ENCODE results near the gene RNF220. TPM values are rescaled to one million over a fixed set of nuclear protein-coding genes. Genes with fewer than 3 reads are reported as not detected.
A peak's percentile ranks its signal among the peaks of the same experiment; 100 is the strongest.

The RNF220 gene
- total RNA-seq, 3 donors from 2014 or later: 61.9 to 83.9 (median 72.7) TPM

- ATAC-seq (no peak), DNase-seq (no peak)
- TF ChIP-seq CTCF (IDR thresholded peaks at IDR 0.05): no peak
- Histone ChIP-seq H3K36me3 (ENCODE audit: low read depth) (no peaks in the 10 kb centered on the region), H3K4me1 (ENCODE audit: low read depth) (no peaks in the 10 kb centered on the region), H3K9me3 (no peaks in the 10 kb centered on the region), H3K4me3 (no peak overlapping the region)
- intact Hi-C loops (cut with DNase I, micrococcal nuclease): no loop called here
Observed at GRCh38 chr1:44682883-44683265, 277.8 kb downstream of the RNF220 start.

DNA sequence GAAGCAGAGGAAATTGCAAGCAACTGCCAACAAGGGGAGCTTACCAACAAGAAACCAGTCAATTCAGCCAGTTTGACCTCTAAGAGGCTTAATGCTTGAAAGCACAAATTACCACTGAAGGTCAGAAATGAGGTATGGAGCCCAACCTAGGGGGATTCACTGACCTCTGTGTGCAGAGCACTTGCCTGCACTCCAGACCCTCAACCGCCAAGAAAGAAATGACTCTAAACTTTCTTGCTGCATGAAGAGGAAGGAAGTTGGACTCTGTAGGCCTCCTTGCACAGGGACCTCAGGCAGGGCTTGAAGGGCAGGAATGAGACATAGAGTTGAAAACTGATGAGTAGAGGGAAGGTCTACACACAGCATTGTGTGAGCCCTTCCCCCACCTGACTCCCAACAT is 279.5 kb downstream of the RNF220 start:
- no peak overlapping the region for H3K4me3 ChIP-seq
- H3K9me3 ChIP-seq: no peaks in the 10 kb centered on the region
- intact Hi-C loops (cut with DNase I, micrococcal nuclease): no loop called here
- DNase-seq (no peak), ATAC-seq (peak; percentile 21)
- no peak for TF ChIP-seq CTCF (IDR thresholded peaks at IDR 0.05)
- no peaks in the 10 kb centered on the region for H3K36me3 ChIP-seq (ENCODE audit: low read depth)
- no peaks in the 10 kb centered on the region for H3K4me1 ChIP-seq (ENCODE audit: low read depth)

GRCh38 chr1:44685218-44685617 is 280.2 kb downstream of the RNF220 start:
- ATAC-seq: no peak
- intact Hi-C loops (cut with DNase I, micrococcal nuclease): no loop called here
- DNase-seq: no peak
- Histone ChIP-seq H3K9me3 (no peaks in the 10 kb centered on the region), H3K4me1 (ENCODE audit: low read depth) (no peaks in the 10 kb centered on the region), H3K4me3 (no peak overlapping the region), H3K36me3 (ENCODE audit: low read depth) (no peaks in the 10 kb centered on the region)
- no peak for TF ChIP-seq CTCF (IDR thresholded peaks at IDR 0.05)

DNA sequence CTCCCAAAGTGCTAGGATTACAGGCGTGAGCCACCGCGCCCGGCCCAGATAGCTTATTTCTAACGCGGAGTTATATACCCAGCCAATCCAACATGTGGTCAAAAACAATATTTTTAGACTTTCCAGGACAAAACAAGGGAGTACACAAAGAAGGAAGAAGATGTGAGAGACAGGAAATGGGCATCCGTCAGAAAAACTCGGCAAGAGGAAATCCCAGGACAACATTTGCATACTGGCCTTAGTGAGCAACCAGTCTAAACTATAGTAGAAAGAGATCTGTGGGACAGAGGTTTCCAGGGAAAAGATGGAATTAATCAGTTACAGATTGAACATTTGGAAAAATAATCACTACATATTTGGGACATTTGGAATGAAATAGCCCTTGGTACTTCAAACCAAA is 280.8 kb downstream of the RNF220 start:
- DNase-seq (no peak), ATAC-seq (no peak)
- intact Hi-C loops (cut with DNase I, micrococcal nuclease): no loop called here
- no peak for TF ChIP-seq CTCF (IDR thresholded peaks at IDR 0.05)
- no peaks in the 10 kb centered on the region for H3K4me1 ChIP-seq (ENCODE audit: low read depth)
- H3K9me3 ChIP-seq: no peaks in the 10 kb centered on the region
- H3K36me3 ChIP-seq (ENCODE audit: low read depth): no peaks in the 10 kb centered on the region
- no peak overlapping the region for H3K4me3 ChIP-seq

DNA sequence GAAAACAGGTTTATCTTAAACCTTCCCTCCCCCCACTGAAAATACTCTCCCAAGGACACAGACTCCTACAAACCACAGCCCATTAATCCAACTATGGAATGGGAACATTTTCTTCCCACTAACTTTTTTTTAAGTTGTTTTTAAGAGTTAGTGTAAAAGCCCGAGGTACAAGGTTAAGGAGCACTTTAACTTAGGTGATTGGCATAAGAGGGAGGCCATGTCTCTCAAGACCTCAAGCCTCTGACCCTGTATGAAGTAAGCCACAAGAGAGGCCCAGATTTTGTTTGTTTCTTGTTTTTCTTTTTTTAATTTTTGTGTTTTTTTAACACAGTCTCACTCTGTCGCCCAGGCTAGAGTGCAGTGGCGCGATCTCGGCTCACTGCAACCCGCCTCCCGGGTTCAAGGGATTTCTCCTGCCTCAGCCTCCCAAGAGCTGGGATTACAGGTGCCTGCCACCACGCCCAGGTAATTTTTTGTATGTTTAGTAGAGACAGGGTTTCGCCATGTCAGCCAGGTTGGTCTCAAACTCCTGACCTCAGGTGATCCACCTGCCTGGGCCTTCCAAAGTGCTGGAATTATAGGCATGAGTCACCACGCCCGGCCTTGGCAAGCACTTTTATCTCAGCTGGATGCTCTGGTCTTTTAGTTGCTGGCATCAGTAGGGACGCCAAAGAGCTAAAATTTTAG is 283.8 kb downstream of the RNF220 start:
- H3K9me3 ChIP-seq: no peaks in the 10 kb centered on the region
- no peak for DNase-seq
- ATAC-seq: peak; percentile 63
- H3K36me3 ChIP-seq (ENCODE audit: low read depth): no peaks in the 10 kb centered on the region
- no peak for TF ChIP-seq CTCF (IDR thresholded peaks at IDR 0.05)
- H3K4me3 ChIP-seq: no peak overlapping the region
- H3K4me1 ChIP-seq (ENCODE audit: low read depth): no peaks in the 10 kb centered on the region
- intact Hi-C loops (cut with DNase I, micrococcal nuclease): no loop called here

DNA sequence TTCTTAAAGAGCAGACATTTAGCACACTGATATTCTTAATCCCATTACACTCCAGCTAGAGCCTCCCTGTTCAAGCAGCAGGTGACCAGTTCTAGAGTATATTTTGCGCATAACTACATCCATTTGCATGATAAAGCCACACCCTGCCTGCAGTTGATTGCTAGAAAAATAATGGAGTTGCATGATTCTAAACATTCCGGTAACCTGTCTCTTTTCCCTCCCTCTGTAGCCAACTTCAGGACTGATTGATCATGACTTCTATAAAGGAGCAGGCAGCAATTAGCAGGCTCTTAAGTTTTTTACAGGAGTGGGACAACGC is 284.4 kb downstream of the RNF220 start:
- TF ChIP-seq CTCF (IDR thresholded peaks at IDR 0.05): no peak

More for the DNA sequence above, 284.4 kb downstream of the RNF220 start:
- no peaks in the 10 kb centered on the region for H3K9me3 ChIP-seq
- no peaks in the 10 kb centered on the region for H3K4me1 ChIP-seq (ENCODE audit: low read depth)
- intact Hi-C loops (cut with DNase I, micrococcal nuclease): no loop called here
- no peak for DNase-seq
- ATAC-seq: no peak
- H3K4me3 ChIP-seq: no peak overlapping the region
- H3K36me3 ChIP-seq (ENCODE audit: low read depth): no peaks in the 10 kb centered on the region

Data from mucosa of descending colon (tissue), 3 donors.